NCI-H1417 (cell line): ENCODE results near the gene KCNK4.
A peak's percentile ranks its signal among the peaks of the same experiment; 100 is the strongest.

Source experiments
- DNase-seq, 3 experiments: peaks; one replicate each; lab custom pipeline; 2025; lab: John Stamatoyannopoulos, UW

The KCNK4 gene

GRCh38 chr11:64347193-64347867 is 56.2 kb downstream of the KCNK4 start:
- DNase-seq, result no peak

- DNase-seq, result peak in 1 of 3 experiments; percentile 12
These were observed 57.4 kb downstream of the KCNK4 start for GRCh38 chr11:64348383-64349024.

GRCh38 chr11:64349025-64349387 is 57.9 kb downstream of the KCNK4 start:
- no peak for DNase-seq

- DNase-seq, result no peak
These were observed 58.3 kb downstream of the KCNK4 start for GRCh38 chr11:64349404-64349803.
